T47D (cell line): Measurements from ENCODE around the gene LETM1.
A peak's percentile ranks its signal among the peaks of the same experiment; 100 is the strongest.
"Not testable (repeated sequence)": the region's sequence is repeated elsewhere in the genome, so short reads cannot be mapped to it uniquely, and the experiment has no call there.

Experiments
- DNase-seq, 2 experiments: peaks; one replicate each; pipeline versions ENCODE4 v3.0.0 to v3.0.0-alpha.2; 2011 to 2012; ENCODE audit warnings: low read depth in 1 of 2, low spot score in 1 of 2
- JUND ChIP-seq: IDR thresholded peaks from 2 replicates; pipeline ENCODE4 v1.6.1; 2012; ENCODE audit warnings: low read depth
- in situ Hi-C: cut with HindIII; loops from 2 replicates; pipeline ENCODE4 v1.10.0; 2016; ENCODE audit warnings: low sequenced_read_pairs, low pct_unique_long_range_greater_than_20kb

LETM1 gene

DNA sequence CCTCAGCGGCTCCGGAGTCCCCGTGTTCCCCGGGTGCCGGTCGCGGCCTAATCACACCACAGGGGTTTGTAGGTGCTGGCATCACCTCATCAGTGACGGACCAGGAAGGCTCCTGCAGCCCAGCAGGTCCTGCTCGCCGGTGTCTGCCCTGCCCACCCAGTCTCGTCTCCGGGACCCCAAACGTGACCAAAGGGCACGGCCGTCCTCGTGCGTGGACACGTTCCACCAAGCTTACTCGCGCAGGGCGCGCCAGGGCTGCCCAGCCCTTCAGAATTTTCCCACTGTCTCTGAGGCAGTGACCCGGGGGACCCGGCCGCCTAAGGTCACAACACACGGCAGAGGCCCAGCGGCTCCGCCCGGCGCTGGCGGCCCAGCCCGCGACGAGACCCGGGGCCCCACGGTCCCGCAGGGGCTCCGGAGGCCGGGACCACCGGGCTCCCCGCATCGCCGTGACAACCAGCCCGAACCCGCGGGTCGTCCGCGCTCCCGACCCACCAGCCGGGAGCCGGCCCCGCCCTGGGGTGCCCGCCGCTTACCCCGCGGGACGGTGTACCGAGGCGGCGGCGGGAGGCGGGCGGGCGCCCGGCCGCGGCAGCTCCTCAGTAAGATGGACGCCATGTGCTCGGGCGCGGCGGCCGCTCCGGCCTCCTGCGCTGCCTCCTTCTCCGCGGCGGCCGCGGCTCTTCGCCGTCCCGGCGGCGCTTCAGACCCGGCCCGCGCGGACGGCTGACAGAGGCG is 454 bp downstream of the LETM1 start:
- peak in 1 of 2 experiments; percentile 35 for DNase-seq
- in situ Hi-C loops, result no loop called here
- no peak for TF ChIP-seq JUND

DNA sequence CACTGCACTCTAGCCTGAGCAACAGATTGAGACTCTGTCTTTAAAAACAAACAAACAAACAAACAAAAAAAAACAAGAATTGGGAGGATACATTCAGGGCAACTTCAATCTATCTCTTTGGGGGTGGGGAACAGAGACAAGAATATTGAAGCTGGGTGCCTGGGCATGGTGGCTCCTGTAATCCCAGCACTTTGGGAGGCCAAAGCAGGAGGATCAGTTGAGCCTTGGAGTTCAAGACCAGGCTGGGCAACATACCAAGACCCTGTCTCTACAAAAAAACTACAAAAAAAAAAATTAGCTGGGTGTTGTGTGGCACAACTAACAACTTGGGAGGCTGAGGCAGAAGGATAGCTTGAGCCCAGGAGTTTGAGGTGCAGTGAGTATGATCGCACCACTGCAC is 1.2 kb downstream of the LETM1 start:
- in situ Hi-C loops, result no loop called here
- TF ChIP-seq JUND, result no peak
- no peak for DNase-seq

DNA sequence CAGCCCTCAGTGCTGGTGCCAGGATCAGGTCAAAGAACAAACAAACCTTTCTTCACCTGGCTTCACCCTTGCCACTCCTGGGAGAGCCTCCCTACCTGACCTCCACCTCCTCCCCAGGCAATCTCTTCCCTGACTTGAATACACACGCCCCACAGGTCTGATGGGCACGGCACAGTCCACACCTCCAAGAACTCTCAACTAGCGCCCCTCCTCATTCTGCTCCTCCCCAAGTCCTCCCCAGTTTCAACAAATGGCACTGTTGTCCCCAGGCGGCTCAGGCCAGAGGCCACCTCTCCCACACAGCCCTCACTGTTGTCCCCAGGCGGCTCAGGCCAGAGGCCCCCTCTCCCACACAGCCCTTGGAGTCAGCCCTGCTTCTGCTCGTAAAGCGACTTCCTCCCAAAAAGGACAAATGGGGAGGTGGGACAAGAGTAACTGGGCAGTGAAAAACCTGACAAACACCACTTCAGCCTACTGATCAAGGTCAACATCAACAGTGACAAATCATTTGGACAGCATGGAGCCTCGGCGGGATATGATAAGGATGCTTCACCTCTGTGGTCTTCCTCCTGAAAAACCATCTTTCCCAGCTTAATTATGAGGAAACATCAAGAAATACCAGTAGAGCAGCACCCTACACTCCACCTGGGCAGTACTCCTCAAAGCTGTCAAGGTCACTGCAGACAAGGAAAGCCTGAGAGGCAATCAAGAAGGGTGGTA is 2.9 kb downstream of the LETM1 start:
- in situ Hi-C loops, result no loop called here
- no peak for TF ChIP-seq JUND
- no peak for DNase-seq

DNA sequence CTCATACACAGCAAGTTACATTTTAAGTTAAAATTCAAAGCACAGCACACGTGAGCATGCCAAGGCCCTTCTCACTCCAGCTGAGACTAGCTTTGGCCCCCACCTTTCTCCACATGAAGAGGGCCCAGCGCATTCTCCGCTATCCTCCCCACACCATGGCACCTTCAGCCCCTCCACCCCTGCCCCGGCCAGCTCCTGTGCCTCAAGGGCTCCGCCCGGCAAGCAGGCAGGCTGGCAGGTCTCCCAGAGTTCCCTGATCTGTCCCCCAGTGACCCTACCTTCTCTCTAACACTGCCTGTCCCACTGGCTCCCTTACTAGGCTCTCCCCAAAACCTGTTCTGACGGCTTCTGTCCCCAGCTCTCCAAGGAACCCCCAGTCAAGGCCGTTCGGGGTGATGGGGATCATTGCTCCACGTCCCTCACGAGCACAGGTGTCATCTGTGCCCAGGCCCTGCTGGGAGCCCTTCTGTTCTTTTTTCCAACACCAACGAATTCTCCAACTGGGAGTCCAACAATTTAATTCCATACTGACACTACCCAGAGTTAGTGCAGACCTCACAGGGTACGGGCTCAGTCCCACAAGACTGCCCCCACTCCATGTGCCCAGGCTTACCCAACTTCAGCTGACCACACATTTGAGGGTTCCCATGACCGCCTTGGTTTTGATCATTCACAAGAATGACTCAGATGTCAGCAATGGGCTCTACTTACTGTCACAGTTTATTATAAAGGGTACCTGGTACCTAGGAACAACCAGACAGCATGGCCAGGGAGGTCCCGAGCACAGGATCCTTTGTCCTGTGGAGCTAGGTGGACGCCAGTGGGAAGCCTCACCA is 4.2 kb downstream of the LETM1 start:
- DNase-seq, result no peak
- no peak for TF ChIP-seq JUND
- in situ Hi-C loops, result no loop called here

DNA sequence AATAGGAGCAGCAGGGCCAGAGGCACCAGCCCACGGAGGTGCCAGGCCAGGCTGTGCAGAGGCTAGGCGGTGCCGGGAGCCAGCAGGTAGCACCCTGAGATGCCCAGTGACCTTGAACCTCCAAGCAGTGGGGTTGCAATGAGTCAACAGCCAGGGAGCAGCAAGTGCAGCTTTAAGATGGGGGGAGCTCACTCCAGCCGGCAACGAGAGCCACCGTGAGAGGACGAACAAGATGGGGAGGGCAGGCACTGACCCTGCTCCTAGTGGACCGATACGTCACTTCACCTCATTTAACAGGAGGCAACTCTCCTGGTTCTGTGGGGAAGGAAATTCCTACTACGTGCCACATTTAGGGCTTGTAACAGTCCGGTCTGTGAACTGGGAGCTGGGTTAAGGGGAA is 4.8 kb downstream of the LETM1 start:
- DNase-seq, result no peak
- no peak for TF ChIP-seq JUND
- in situ Hi-C loops, result no loop called here

DNA sequence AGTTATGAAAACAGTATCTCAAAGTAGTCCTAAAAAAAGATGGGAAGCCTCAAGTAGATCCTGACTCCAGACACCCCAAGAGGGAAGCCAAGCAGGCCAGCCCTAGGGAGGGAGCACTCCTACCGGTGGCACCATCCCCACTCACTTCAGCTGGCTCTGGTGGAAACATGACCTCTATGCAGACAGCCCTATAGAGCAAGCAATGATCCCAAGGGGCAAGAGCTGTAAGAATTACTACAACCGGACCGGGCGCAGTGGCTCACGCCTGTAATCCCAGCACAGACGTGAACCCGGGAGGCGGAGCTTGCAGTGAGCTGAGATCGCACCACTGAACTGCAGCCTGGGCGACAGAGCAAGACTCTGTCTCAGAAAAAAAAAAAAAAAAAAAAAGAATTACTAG is 5.7 kb downstream of the LETM1 start:
- no peak for DNase-seq
- in situ Hi-C loops, result no loop called here
- no peak for TF ChIP-seq JUND

DNA sequence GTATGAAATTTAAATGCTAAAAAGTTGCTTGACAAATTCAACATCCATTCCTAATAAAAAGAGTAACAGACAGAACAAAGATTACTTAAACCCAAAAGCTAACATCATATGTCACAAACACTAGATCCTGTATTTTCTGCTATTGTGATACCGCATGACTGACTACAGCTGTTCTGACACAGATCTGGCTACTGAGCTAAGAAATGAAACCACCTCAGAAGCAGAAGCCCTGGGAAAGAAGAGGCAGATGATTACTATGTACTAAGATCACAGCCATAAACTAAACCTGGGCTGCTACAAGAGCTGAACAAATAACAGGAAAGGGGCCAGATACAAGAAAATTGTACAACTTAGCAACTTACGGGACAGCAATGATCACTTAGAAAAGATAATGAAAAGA is 9.4 kb downstream of the LETM1 start:
- no peak for DNase-seq
- no peak for TF ChIP-seq JUND
- in situ Hi-C loops, result no loop called here

DNA sequence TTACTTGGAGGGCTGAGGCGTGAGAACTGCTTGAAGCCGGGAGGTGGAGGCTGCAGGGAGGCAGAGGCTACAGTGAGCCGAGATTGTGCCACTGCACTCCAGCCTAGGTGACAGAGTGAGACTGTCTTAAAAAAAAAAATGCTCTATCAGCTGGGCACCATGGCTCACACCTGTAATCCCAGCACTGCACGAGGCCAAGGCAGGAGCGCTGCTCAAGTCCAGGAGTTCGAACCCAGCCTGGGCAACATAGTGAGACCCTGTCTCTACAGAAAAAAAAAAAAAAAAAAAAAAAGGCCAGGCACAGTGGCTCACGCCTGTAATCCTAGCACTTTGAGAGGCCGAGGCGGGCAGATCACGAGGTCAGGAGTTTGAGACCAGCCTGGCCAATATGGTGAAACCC is 11.3 kb downstream of the LETM1 start:
- in situ Hi-C loops, DNase-seq: not testable (repeated sequence)

DNA sequence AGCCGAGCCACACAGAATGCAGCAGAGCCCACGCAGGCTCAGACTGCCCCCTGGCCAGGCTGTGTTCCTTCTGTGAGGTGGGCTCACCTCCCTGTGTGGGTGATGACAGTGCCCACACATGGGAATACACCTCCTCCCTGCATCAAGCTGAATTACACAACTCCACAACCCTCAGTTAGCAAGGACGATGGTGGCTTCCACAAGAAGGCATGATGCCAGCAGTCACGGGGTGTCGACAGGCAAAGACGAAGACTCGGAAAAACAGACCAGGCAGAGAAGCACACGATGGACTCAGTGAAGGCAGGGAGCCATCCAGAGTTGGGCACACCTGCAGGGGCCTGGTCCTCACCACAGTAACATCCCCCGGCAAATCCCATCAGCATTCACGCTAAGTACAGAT is 12.1 kb downstream of the LETM1 start:
- no peak for DNase-seq
- TF ChIP-seq JUND, result no peak
- in situ Hi-C loops, result no loop called here

DNA sequence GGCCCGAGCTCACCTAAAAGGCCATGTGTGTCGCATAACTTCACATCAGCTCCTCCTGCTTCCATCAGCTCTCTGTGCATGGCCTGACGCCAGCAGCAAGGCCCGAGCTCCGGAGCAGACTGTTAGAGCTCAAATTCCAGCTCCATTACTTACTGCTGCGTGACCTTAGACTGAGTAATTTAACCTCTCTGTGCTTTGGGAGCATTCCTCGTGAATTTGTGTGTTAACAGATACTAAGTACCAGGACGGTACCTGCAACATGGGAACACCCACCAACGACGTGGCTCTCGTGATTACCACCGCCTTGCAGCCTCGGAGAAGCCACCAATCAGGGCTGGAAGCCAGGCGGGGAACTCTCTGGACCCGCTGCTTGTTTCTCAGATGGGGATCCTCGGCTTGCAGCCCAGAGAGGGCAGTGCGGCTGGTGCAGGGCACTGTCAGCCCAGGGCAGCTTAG is 12.9 kb downstream of the LETM1 start:
- no peak for TF ChIP-seq JUND
- no peak for DNase-seq
- in situ Hi-C loops, result no loop called here

DNA sequence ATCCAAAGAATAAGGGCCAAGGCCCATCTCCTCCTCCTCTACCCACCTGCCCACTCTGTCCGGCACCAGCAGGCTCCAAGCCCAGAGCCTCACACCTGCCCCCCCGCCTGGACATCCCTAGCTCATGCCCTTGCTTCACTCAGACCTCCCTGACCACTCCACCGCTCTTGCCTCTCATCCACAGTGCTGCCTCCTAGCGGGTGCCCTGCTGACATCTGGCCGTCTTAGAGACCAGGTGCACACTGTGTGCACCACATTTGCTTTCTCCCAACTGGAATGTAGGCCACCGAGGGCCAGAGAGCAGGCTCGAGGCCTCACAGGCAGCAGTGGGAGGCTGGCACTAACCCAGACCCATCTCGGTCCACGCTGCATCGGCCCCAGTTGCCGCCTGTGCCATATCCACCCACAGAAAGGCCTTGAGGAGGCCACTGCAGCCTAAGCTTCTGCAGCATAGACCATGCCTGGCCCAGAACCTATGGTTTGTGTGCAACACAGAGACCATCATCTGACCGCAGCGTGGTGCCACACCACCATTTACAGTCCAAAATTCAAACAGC is 13.5 kb downstream of the LETM1 start:
- DNase-seq, result no peak
- TF ChIP-seq JUND, result no peak
- in situ Hi-C loops, result no loop called here

DNA sequence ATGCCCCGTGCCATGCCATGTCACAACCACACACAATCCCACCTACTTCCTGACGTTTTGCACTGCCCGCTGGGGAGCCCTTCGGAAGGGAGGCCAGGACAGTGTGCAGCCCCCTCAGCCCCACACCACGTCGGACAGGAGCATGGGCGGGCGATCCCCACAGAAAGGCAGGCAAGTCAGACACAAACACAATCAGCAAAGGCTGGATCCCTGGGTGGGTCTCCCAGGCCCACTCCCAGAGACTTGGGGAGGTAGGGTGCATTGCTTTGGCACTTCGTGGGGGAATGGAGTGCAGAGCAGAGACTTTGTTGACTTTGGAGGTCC is 14.1 kb downstream of the LETM1 start:
- no peak for TF ChIP-seq JUND
- DNase-seq, result no peak
- in situ Hi-C loops, result no loop called here

DNA sequence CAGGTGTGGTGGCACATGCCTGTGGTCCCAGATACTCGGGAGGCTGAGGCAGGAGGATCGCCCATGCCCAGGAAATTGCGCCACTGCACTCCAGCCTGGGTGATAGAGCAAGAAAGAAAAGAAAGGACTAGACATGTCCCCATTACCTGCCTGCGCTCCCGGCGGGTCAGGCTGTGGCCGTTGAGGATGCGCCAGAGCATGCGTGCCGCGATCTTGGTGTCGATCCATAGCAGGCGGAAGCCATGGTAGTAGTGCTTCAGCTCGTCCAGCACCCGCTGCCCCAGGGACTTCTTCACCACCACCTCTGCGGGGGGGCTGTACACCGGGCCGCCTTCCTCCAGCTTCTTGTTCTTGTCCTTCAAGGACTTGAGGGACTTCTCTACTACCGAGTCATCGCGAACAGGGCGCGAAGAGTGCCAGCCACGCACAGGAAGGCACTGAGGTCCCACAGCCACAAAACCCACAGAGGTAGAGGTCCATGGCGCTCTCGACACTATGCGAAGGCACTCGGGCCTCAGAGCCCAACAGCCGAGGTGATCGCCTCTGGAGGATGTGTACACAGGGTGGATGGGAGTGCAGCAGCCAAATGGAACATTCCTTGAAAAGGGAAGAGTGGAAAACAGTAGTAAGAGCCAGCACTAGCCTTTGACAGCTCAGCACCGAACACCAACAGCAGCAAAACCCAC is 14.6 kb downstream of the LETM1 start:
- no peak for TF ChIP-seq JUND
- no peak for DNase-seq

More for the DNA sequence above, 14.6 kb downstream of the LETM1 start:
- in situ Hi-C loops, result no loop called here
